Trophoblast cell (in vitro differentiated cells and primary cell): ENCODE measurements around the gene CBX2.

ENCODE experiments used
- DNase-seq, 2 donors: peaks; one replicate each; pipeline ENCODE4 v3.0.0-alpha.2; 2016
- H2AFZ ChIP-seq: 2 replicates; pipeline ENCODE4 v1.6.1; 2013; ENCODE audit warnings: low read length, moderate library complexity, mild to moderate bottlenecking; ENCODE audit not compliant: insufficient read depth, poor library complexity
- H2AK5ac ChIP-seq: 2 replicates; pipeline ENCODE4 v1.6.1; 2013; ENCODE audit warnings: mild to moderate bottlenecking, low read length
- H2BK120ac ChIP-seq: 2 replicates; pipeline ENCODE4 v1.6.1; 2013; ENCODE audit warnings: low read length, mild to moderate bottlenecking, moderate library complexity; ENCODE audit not compliant: insufficient read depth, poor library complexity
- H2BK12ac ChIP-seq: 2 replicates; pipeline ENCODE4 v1.6.1; 2013; ENCODE audit warnings: mild to moderate bottlenecking, low read length, moderate library complexity
- H2BK5ac ChIP-seq: 2 replicates; pipeline ENCODE4 v1.6.1; 2013; ENCODE audit warnings: low read length, low read depth, moderate library complexity, mild to moderate bottlenecking; ENCODE audit not compliant: poor library complexity
- H3K14ac ChIP-seq: 2 replicates; pipeline ENCODE4 v1.6.1; 2013; ENCODE audit warnings: mild to moderate bottlenecking, low read length
- H3K18ac ChIP-seq: 2 replicates; pipeline ENCODE4 v1.6.1; 2013; ENCODE audit warnings: mild to moderate bottlenecking, low read length
- H3K23ac ChIP-seq: 2 replicates; pipeline ENCODE4 v1.6.1; 2013; ENCODE audit warnings: low read length
- H3K27ac ChIP-seq: 2 replicates; pipeline ENCODE4 v1.5.1; 2013; ENCODE audit warnings: low read depth, mild to moderate bottlenecking, inconsistent platforms, low read length, moderate library complexity
- H3K27me3 ChIP-seq: 2 replicates; pipeline ENCODE4 v1.6.1; 2013; ENCODE audit warnings: inconsistent platforms, mild to moderate bottlenecking, low read length, moderate library complexity; ENCODE audit not compliant: insufficient read depth
- H3K36me3 ChIP-seq, 2 experiments: 1 replicate in 1 of 2; 2 replicates in 1 of 2; pipeline ENCODE4 v1.6.1; 2013; ENCODE audit warnings: low read length in 2 of 2, mild to moderate bottlenecking in 2 of 2, moderate library complexity in 1 of 2; ENCODE audit not compliant: insufficient read depth in 2 of 2, control insufficient read depth in 1 of 2
- H3K4ac ChIP-seq: 2 replicates; pipeline ENCODE4 v1.6.1; 2013; ENCODE audit warnings: low read depth, mild to moderate bottlenecking, low read length, moderate library complexity
- H3K4me1 ChIP-seq, 2 experiments: 1 replicate in 1 of 2; 2 replicates in 1 of 2; pipeline ENCODE4 v1.6.1; 2013; ENCODE audit warnings: low read length in 2 of 2, mild to moderate bottlenecking in 2 of 2, moderate library complexity in 1 of 2; ENCODE audit not compliant: insufficient read depth in 2 of 2, control insufficient read depth in 1 of 2
- H3K4me2 ChIP-seq: 2 replicates; pipeline ENCODE4 v1.6.1; 2013; ENCODE audit warnings: inconsistent platforms, mild to moderate bottlenecking, low read length, moderate library complexity
- H3K4me3 ChIP-seq: 2 replicates; pipeline ENCODE4 v1.5.1; 2013; ENCODE audit warnings: mild to moderate bottlenecking, low read depth, low read length, inconsistent platforms
- H3K79me1 ChIP-seq: one replicate; pipeline ENCODE4 v1.6.1; 2013; ENCODE audit warnings: low read length
- H3K79me2 ChIP-seq: 2 replicates; pipeline ENCODE4 v1.6.1; 2013; ENCODE audit warnings: low read length, mild to moderate bottlenecking; ENCODE audit not compliant: control insufficient read depth, insufficient read depth, poor library complexity
- H3K9ac ChIP-seq: 2 replicates; pipeline ENCODE4 v1.6.1; 2013; ENCODE audit warnings: mild to moderate bottlenecking, low read length
- H3K9me3 ChIP-seq: 2 replicates; pipeline ENCODE4 v1.6.1; 2013; ENCODE audit warnings: low read depth, mild to moderate bottlenecking, control low read depth, inconsistent platforms, low read length; ENCODE audit not compliant: insufficient read depth
- H4K12ac ChIP-seq: 2 replicates; pipeline ENCODE4 v1.6.1; 2013; ENCODE audit warnings: low read depth, mild to moderate bottlenecking, low read length, moderate library complexity
- H4K8ac ChIP-seq: 2 replicates; pipeline ENCODE4 v1.6.1; 2013; ENCODE audit warnings: low read depth, mild to moderate bottlenecking, low read length, moderate library complexity
- H4K91ac ChIP-seq: one replicate; pipeline ENCODE4 v1.6.1; 2013; ENCODE audit warnings: low read depth, mild to moderate bottlenecking, low read length, moderate library complexity
- WGBS: extraction: QIAGEN DNeasy Blood & Tissue Kit; methylation state at CpG from one replicate; pipeline ENCODE4 v1.1.7; 2013; ENCODE audit warnings: missing lambda C conversion rate; ENCODE audit not compliant: insufficient read length, insufficient coverage; ENCODE audit errors: extremely low coverage; 5-methylcytosine and 5-hydroxymethylcytosine counted together

CBX2 gene

GRCh38 chr17:79741751-79742588 is 36.0 kb upstream of the CBX2 start:
- Histone ChIP-seq H2BK120ac (no peak overlapping the region), H2AFZ (no peak overlapping the region), H3K79me2 (no peaks in the 10 kb centered on the region), H3K18ac (no peak overlapping the region), H4K8ac (no peak overlapping the region), H3K27me3 (peaks cover 7% of the 10 kb centered on the region), H3K14ac (no peak overlapping the region), H4K12ac (no peak overlapping the region), H3K4me3 (peak overlapping the region; percentile 65), H3K79me1 (no peaks in the 10 kb centered on the region), H3K36me3 (no peaks in the 10 kb centered on the region), H3K9me3 (peaks cover 7% of the 10 kb centered on the region), H3K9ac (no peak overlapping the region), H4K91ac (no peak overlapping the region), H3K4me1 (peaks cover 0 to 3% of the 10 kb centered on the region in 2 experiments), H3K4me2 (peak overlapping the region; percentile 70), H3K23ac (no peak overlapping the region), H3K27ac (no peak overlapping the region), H2BK12ac (no peak overlapping the region), H3K4ac (no peak overlapping the region), H2BK5ac (no peak overlapping the region), H2AK5ac (no peak overlapping the region)
- DNase-seq, result peak; percentile 68 to 75
- no CpG with 5 or more reads among the region's 53 CpGs for WGBS

- Histone ChIP-seq H2BK120ac (no peak overlapping the region), H3K27me3 (peaks cover 13% of the 10 kb centered on the region), H4K91ac (no peak overlapping the region), H4K12ac (no peak overlapping the region), H3K27ac (no peak overlapping the region), H3K36me3 (no peaks in the 10 kb centered on the region), H3K9me3 (peaks cover 7% of the 10 kb centered on the region), H2AK5ac (no peak overlapping the region), H2BK12ac (no peak overlapping the region), H2AFZ (no peak overlapping the region), H3K18ac (no peak overlapping the region), H3K9ac (no peak overlapping the region), H3K79me2 (no peaks in the 10 kb centered on the region), H3K14ac (no peak overlapping the region), H2BK5ac (no peak overlapping the region), H3K79me1 (no peaks in the 10 kb centered on the region), H3K4me2 (no peak overlapping the region), H3K4ac (no peak overlapping the region), H4K8ac (no peak overlapping the region), H3K23ac (no peak overlapping the region), H3K4me3 (no peak overlapping the region), H3K4me1 (peaks cover 0 to 3% of the 10 kb centered on the region in 2 experiments)
- no peak for DNase-seq
- no CpG with 5 or more reads among the region's 1 CpG for WGBS
Measured at GRCh38 chr17:79742589-79742918, 35.4 kb upstream of the CBX2 start.

- no peak overlapping the region for H3K4me2 ChIP-seq
- no peak overlapping the region for H3K23ac ChIP-seq
- H3K79me2 ChIP-seq, result no peaks in the 10 kb centered on the region
- H4K91ac ChIP-seq, result no peak overlapping the region
- no peak overlapping the region for H4K12ac ChIP-seq
- H3K18ac ChIP-seq, result no peak overlapping the region
- WGBS, result no CpG with 5 or more reads among the region's 7 CpGs
- H3K27me3 ChIP-seq, result peaks cover 18% of the 10 kb centered on the region
- DNase-seq, result no peak
- no peak overlapping the region for H2AK5ac ChIP-seq
- peaks cover 0 to 3% of the 10 kb centered on the region in 2 experiments for H3K4me1 ChIP-seq
- H3K36me3 ChIP-seq, result no peaks in the 10 kb centered on the region
- peaks cover 11% of the 10 kb centered on the region for H3K9me3 ChIP-seq
- H4K8ac ChIP-seq, result no peak overlapping the region
- H3K14ac ChIP-seq, result no peak overlapping the region
- H3K4ac ChIP-seq, result no peak overlapping the region
- H2AFZ ChIP-seq, result no peak overlapping the region
- H3K79me1 ChIP-seq, result no peaks in the 10 kb centered on the region
- no peak overlapping the region for H2BK120ac ChIP-seq
- no peak overlapping the region for H3K4me3 ChIP-seq
- H2BK5ac ChIP-seq, result no peak overlapping the region
- no peak overlapping the region for H3K9ac ChIP-seq
- H3K27ac ChIP-seq, result no peak overlapping the region
- H2BK12ac ChIP-seq, result no peak overlapping the region
Measured at GRCh38 chr17:79742951-79743476, 34.9 kb upstream of the CBX2 start.

GRCh38 chr17:79743614-79744013 is 34.3 kb upstream of the CBX2 start:
- Histone ChIP-seq H3K18ac (no peak overlapping the region), H2BK5ac (no peak overlapping the region), H3K14ac (no peak overlapping the region), H3K79me1 (no peaks in the 10 kb centered on the region), H4K8ac (no peak overlapping the region), H2BK120ac (no peak overlapping the region), H3K4me2 (no peak overlapping the region), H3K27ac (no peak overlapping the region), H3K23ac (no peak overlapping the region), H3K9ac (no peak overlapping the region), H3K79me2 (no peaks in the 10 kb centered on the region), H3K4me3 (no peak overlapping the region), H4K91ac (no peak overlapping the region), H3K9me3 (peaks cover 12% of the 10 kb centered on the region), H4K12ac (no peak overlapping the region), H2AFZ (no peak overlapping the region), H3K36me3 (no peaks in the 10 kb centered on the region), H3K27me3 (peaks cover 24% of the 10 kb centered on the region), H2AK5ac (no peak overlapping the region), H2BK12ac (no peak overlapping the region), H3K4me1 (peaks cover 0 to 3% of the 10 kb centered on the region in 2 experiments), H3K4ac (no peak overlapping the region)
- DNase-seq, result no peak
- WGBS, result no CpG with 5 or more reads among the region's 5 CpGs
